H7 (cell line): ENCODE data around the gene SLC25A12. TPM values are rescaled to one million over a fixed set of nuclear protein-coding genes. Genes with fewer than 3 reads are reported as not detected.
"Not testable (repeated sequence)": the region's sequence is repeated elsewhere in the genome, so short reads cannot be mapped to it uniquely, and the experiment has no call there.

Experiments
- DNase-seq: peaks from one replicate; pipeline ENCODE4 v3.0.0; 2012
- H3K27me3 ChIP-seq: 2 replicates; pipeline ENCODE4 v1.6.0; 2011; ENCODE audit warnings: mild to moderate bottlenecking, low read length; ENCODE audit not compliant: control insufficient read depth, insufficient read depth
- H3K36me3 ChIP-seq: replicated peaks from 2 replicates; pipeline ENCODE4 v1.5.1; 2011; ENCODE audit warnings: low read length; ENCODE audit not compliant: control insufficient read depth, insufficient read depth
- H3K4me3 ChIP-seq: 2 replicates; pipeline ENCODE4 v1.5.1; 2011; ENCODE audit warnings: low read depth, mild to moderate bottlenecking, control low read depth, low read length, moderate library complexity; ENCODE audit not compliant: insufficient read depth
- total RNA-seq: library from RNA; depleted of rRNA; stranded (reverse); fragments of >200 nt; shearing (Covaris generic); gene quantifications from 2 replicates; pipeline ENCODE4 v1.2.3, GENCODE V29; 2014

The SLC25A12 gene
- total RNA-seq, 1 experiment from 2014 or later: 12.2 TPM

DNA sequence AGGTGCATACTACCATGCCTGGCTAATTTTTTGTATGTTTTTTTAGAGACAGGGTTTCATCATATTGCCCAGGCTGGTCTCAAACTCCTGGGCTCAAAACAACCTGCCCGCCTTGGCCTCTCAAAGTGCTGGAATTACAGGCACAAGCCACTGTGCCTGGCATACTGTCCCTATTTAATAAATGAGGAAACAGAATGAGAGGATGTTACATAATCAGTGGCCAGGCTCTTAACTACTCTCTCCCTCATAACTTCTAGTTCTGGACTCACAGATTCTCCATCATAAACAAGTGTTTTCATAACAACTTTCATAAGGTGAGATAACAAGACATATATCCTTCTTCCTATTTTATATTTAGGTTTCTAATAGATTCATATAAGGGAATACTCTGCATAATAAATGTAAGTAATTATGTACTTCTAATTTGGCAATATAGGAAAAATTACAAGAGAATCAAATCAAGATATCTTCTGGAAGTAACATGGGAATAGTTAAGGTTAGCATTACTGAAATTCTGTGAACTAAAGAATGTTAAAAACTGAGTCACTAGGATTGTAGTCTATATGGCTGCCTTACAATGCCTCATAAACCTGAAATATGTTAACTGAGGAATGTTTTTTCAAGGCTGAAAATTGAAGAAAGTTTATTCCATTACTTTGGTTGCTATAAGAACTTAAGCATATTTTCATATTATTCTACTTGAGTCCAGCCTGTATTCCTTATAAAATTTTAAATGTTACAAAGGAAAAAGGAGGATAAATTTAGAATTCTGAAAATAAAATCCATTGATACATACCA, 71.3 kb downstream of the SLC25A12 start:
- no peaks in the 10 kb centered on the region for H3K36me3 ChIP-seq
- no peak for DNase-seq

GRCh38 chr2:171819453-171819852, 74.6 kb downstream of the SLC25A12 start:
- H3K27me3 ChIP-seq: no peaks in the 10 kb centered on the region
- no peak overlapping the region for H3K4me3 ChIP-seq
- no peaks in the 10 kb centered on the region for H3K36me3 ChIP-seq
- no peak for DNase-seq

More for the DNA sequence above, 71.3 kb downstream of the SLC25A12 start:
- Histone ChIP-seq H3K4me3 (no peak overlapping the region), H3K27me3 (no peaks in the 10 kb centered on the region)

- H3K36me3 ChIP-seq: no peaks in the 10 kb centered on the region
- H3K4me3 ChIP-seq: no peak overlapping the region
- no peak for DNase-seq
- no peaks in the 10 kb centered on the region for H3K27me3 ChIP-seq
Measured at GRCh38 chr2:171814883-171815282, 79.2 kb downstream of the SLC25A12 start.

GRCh38 chr2:171814174-171814573, 79.9 kb downstream of the SLC25A12 start:
- no peaks in the 10 kb centered on the region for H3K27me3 ChIP-seq
- no peak overlapping the region for H3K4me3 ChIP-seq
- DNase-seq: no peak
- no peaks in the 10 kb centered on the region for H3K36me3 ChIP-seq

- no peaks in the 10 kb centered on the region for H3K36me3 ChIP-seq
- DNase-seq: no peak
- H3K4me3 ChIP-seq: no peak overlapping the region
- H3K27me3 ChIP-seq: no peaks in the 10 kb centered on the region
Measured at GRCh38 chr2:171813729-171814128, 80.3 kb downstream of the SLC25A12 start.

GRCh38 chr2:171813126-171813525, 80.9 kb downstream of the SLC25A12 start:
- no peaks in the 10 kb centered on the region for H3K27me3 ChIP-seq
- no peak for DNase-seq

GRCh38 chr2:171811245-171811628, 82.8 kb downstream of the SLC25A12 start:
- Histone ChIP-seq H3K4me3 (no peak overlapping the region), H3K27me3 (no peaks in the 10 kb centered on the region), H3K36me3 (no peaks in the 10 kb centered on the region)
- no peak for DNase-seq

More at GRCh38 chr2:171813126-171813525, 80.9 kb downstream of the SLC25A12 start:
- Histone ChIP-seq H3K4me3 (no peak overlapping the region), H3K36me3 (no peaks in the 10 kb centered on the region)

GRCh38 chr2:171810422-171811244, 83.4 kb downstream of the SLC25A12 start:
- Histone ChIP-seq H3K4me3 (no peak overlapping the region), H3K27me3 (no peaks in the 10 kb centered on the region), H3K36me3 (no peaks in the 10 kb centered on the region)
- no peak for DNase-seq

- not testable (repeated sequence) for H3K4me3 ChIP-seq, DNase-seq, H3K27me3 ChIP-seq, H3K36me3 ChIP-seq
Measured at GRCh38 chr2:171808885-171809284, 85.2 kb downstream of the SLC25A12 start.

GRCh38 chr2:171807831-171808393, 86.1 kb downstream of the SLC25A12 start:
- DNase-seq: no peak
- H3K36me3 ChIP-seq: no peaks in the 10 kb centered on the region
- no peak overlapping the region for H3K4me3 ChIP-seq
- H3K27me3 ChIP-seq: no peaks in the 10 kb centered on the region

DNA sequence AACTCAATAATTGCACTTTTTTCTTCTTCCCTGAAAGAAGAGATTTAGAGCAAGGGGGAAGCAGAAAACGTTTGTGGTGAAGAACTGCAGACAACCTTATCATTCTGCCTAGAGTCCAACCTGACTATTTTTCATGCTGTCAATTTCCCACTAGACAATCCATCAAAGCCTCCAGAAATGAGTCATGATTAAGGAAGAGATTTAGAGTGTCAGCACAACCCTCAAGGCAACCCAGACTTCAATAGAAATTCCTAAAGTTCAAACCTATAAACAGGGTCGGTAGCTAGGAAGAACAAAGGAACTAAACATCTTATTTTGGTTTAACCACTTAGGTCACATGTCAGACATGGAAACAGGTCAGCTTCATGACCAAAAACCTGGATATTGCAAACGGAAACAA, 86.9 kb downstream of the SLC25A12 start:
- H3K36me3 ChIP-seq: no peaks in the 10 kb centered on the region
- H3K27me3 ChIP-seq: no peaks in the 10 kb centered on the region
- DNase-seq: no peak
- H3K4me3 ChIP-seq: no peak overlapping the region

- Histone ChIP-seq H3K27me3 (no peaks in the 10 kb centered on the region), H3K36me3 (no peaks in the 10 kb centered on the region), H3K4me3 (no peak overlapping the region)
- no peak for DNase-seq
Measured at GRCh38 chr2:171804456-171804855, 89.6 kb downstream of the SLC25A12 start.

- Histone ChIP-seq H3K4me3 (no peak overlapping the region), H3K27me3 (no peaks in the 10 kb centered on the region), H3K36me3 (no peaks in the 10 kb centered on the region)
- DNase-seq: no peak
Measured at GRCh38 chr2:171803757-171804156, 90.3 kb downstream of the SLC25A12 start.

GRCh38 chr2:171800639-171801038, 93.4 kb downstream of the SLC25A12 start:
- no peaks in the 10 kb centered on the region for H3K27me3 ChIP-seq
- H3K36me3 ChIP-seq: no peaks in the 10 kb centered on the region
- no peak for DNase-seq
- no peak overlapping the region for H3K4me3 ChIP-seq
